Cardiac fibroblast (primary cell): ENCODE data around the gene CPNE2.

Experiments
- DNase-seq, 2 donors: peaks; one replicate each; pipeline versions ENCODE4 v3.0.0 to v3.0.0-alpha.2; 2010; ENCODE audit warnings: low read depth in 2 of 2
- H3K4me3 ChIP-seq, 2 donors: replicated peaks in 1 of 2; 1 replicate in 1 of 2; 2 replicates in 1 of 2; pipeline ENCODE4 v1.5.1; 2011; ENCODE audit warnings: low read depth in 2 of 2, low read length in 2 of 2, mild to moderate bottlenecking in 2 of 2, moderate library complexity in 1 of 2
- TF ChIP-seq, protein P1 (sequence below): IDR thresholded peaks from one replicate; pipeline ENCODE4 v1.5.1; 2011; ENCODE audit warnings: low read depth, mild to moderate bottlenecking, low read length, inconsistent platforms

The CPNE2 gene

DNA sequence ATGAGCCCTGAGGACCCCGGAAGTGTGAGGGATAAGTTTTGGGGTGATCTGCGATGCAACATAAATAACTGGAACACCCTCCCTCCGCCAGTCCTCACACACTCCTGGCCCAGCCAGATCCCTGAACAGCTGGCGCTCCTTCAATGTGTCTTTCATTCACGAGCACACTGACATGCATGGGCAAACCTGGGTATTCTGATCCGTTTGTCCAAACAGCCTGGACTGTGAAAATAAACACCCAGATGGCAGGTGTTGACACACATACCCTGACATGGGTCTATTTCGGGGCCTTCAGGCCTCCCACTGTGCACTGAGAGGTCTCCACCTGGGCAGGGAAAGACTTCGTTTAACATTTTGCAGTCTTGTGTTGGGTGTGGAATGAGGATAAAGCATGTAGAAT, 3.0 kb upstream of the CPNE2 start:
- no peak overlapping the region for H3K4me3 ChIP-seq
- TF ChIP-seq, protein P1, sequence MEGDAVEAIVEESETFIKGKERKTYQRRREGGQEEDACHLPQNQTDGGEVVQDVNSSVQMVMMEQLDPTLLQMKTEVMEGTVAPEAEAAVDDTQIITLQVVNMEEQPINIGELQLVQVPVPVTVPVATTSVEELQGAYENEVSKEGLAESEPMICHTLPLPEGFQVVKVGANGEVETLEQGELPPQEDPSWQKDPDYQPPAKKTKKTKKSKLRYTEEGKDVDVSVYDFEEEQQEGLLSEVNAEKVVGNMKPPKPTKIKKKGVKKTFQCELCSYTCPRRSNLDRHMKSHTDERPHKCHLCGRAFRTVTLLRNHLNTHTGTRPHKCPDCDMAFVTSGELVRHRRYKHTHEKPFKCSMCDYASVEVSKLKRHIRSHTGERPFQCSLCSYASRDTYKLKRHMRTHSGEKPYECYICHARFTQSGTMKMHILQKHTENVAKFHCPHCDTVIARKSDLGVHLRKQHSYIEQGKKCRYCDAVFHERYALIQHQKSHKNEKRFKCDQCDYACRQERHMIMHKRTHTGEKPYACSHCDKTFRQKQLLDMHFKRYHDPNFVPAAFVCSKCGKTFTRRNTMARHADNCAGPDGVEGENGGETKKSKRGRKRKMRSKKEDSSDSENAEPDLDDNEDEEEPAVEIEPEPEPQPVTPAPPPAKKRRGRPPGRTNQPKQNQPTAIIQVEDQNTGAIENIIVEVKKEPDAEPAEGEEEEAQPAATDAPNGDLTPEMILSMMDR, result no peak
- no peak for DNase-seq

- H3K4me3 ChIP-seq, result peak overlapping the region in 1 of 2 donors; percentile 71
- peak; percentile 25 to 38 for DNase-seq
- TF ChIP-seq, protein P1, result no peak
These were observed 996 bp upstream of the CPNE2 start for GRCh38 chr16:57091200-57091974.

DNA sequence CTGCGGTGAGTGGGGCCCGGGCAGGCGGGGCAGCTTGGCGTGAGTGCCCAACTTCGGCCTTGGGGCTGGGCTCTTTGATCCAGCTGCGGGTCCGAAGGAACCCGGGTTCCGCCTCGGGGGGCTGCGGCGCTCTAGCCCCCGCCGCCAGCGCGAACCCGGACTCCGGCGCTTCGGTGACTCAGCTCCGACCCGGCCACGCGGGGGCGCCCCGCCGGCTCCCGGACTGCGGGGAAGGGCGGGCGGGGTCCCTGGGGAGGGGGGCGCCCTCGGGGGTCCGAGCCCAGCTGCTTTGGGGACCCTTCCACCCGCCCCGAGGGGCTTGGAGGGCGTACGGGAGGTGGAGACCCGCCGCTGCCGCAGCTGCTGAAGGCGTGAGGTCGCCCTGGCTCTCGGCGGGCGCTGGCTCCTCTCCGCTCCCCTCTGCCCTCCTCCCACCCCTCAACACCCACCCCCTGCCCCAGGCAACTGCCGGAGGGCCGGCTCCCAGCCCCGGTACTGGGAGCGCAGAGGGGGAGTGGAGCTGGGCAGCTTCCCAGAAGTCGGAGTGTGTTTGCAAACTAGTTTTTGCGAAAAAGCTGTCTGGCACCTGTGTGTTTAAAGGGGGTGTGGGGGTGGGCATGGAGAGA, 516 bp downstream of the CPNE2 start:
- DNase-seq, result peak; percentile 19 to 26
- H3K4me3 ChIP-seq, result peak overlapping the region; percentile 60 to 71
- TF ChIP-seq, protein P1, result peak; percentile 18

DNA sequence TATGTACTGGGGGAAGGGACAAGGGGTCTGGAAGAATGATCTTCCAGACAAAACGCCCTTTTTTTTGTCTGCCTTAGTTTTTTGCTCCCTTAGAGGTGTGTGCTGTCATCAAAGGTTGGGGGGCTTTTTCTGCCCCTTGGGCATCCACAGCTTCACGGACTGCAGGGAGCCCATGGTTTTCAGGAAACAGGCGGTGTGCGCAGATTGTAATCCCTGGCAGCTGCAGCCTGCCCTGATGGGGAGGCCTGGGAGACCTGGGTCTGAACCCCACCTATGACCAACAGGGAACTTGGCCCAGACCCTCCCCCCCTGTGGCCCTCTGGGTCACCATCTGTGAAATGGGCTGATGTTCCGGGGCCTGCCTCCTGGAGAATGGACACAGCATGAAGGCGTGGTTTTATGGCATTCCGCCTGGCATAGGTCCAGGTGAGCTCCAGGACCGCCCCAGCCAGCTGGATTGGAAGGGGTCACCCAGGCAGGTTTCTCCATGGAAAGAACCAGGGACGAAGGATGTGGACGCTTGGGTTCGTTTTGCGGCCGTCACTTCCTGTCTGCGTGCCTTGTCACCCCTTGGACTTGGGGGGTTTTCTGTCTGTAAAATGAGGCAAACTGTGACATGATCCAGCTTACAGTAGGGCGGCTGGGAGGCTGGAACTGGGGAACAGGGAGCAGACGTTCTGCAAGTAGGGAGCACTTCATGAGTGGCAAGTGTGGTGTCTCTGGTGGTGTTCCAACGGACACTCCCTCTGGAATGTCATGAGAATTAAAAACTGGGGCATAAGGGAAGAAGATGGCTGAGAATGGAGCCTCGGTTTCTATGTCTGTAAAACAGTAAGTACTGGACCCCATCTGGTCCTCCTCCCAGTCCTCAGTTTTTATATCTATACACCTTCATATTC, 1.5 kb downstream of the CPNE2 start:
- TF ChIP-seq, protein P1, result no peak

DNA sequence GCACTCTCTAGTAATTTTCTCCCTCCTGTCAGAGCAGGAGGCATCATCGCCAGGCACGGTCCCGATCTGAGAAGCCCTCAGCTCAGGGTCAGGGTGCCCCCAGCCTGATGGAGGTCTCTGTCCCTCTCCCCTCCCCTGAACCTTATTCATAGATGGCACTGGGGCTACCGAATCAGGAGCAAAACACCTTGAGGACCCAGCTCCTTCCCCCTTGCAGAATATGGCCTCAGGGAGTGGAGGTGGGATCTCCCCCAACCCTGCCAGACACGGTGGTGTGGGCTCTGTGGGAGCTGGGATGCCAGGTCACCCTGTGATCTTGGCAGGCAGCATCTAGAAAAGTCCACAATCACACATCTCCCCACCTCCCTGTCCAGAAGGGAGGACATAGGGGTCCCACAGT, 2.5 kb downstream of the CPNE2 start:
- no peak for DNase-seq
- H3K4me3 ChIP-seq, result no peak overlapping the region
- TF ChIP-seq, protein P1, result no peak

More for the DNA sequence above, 1.5 kb downstream of the CPNE2 start:
- H3K4me3 ChIP-seq, result peak overlapping the region; percentile 60 to 71
- no peak for DNase-seq

- no peak for DNase-seq
- no peak overlapping the region for H3K4me3 ChIP-seq
- TF ChIP-seq, protein P1, result no peak
These were observed 3.8 kb downstream of the CPNE2 start for GRCh38 chr16:57096192-57096591.
